NCI-H2029 (cell line): ENCODE results near the gene TMED9.
"Not testable (repeated sequence)": the region's sequence is repeated elsewhere in the genome, so short reads cannot be mapped to it uniquely, and the experiment has no call there.

Experiments
- DNase-seq: peaks from one replicate; lab custom pipeline; 2025; lab: John Stamatoyannopoulos, UW

The TMED9 gene

DNA sequence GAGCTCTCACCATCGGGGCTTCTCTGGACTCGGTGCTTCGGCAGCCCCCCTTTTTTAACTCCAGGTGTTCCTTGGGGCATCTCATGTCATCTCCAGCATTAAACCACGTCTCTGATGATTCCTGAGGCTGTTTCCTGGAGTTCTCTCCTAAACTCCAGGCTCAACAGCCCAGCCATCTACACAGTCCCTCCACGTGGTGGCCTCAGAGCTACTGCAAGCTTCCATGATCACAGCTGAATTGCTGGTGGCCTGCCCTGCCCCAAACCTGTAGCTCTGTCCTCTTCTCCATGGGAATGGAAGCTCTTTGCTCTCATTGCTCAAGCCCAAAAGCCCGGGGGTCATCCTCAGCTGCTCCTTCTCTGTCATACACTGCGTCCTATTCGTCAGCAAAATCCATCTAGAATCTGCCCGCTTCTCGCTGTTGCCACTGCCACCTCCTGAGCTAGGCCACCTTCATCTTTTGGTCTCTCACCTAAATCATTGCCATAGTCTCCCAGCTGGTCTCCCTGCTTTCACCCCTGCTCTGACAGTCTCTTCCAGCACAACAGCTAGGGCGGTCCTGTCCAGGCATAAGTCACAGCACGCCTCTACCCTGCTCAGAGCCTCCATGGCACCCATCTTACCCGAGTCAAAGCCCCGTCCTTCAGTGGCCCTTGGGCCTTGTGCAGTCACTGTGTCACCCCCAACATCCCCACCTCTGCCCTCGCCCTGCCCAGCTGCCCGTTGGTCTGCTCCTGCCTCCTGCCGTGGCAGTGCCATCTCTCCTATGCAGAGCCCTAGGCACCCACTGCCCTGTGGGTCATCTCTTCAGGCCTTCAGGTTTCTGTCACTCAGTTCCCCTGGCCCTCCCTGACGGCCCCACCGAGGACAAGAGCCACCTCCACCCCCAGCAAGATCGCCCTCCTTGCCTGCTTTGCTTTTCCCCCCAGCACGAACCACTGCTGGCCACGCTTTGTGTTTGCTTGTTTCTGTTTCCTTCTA, 14.4 kb downstream of the TMED9 start:
- DNase-seq = no peak

DNA sequence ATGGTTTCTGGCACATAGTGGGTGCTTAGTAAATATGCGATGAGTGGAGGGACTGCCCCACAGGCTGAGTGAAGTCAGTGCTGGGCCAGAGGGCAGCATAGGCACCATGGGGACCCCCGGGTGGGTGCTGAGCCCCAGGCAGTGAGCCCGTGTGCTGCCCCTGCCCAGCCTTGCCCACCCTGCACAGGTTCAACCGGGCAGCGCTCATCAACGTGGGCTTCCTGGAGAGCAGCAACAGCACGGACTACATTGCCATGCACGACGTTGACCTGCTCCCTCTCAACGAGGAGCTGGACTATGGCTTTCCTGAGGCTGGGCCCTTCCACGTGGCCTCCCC, 15.1 kb downstream of the TMED9 start:
- no peak for DNase-seq

DNA sequence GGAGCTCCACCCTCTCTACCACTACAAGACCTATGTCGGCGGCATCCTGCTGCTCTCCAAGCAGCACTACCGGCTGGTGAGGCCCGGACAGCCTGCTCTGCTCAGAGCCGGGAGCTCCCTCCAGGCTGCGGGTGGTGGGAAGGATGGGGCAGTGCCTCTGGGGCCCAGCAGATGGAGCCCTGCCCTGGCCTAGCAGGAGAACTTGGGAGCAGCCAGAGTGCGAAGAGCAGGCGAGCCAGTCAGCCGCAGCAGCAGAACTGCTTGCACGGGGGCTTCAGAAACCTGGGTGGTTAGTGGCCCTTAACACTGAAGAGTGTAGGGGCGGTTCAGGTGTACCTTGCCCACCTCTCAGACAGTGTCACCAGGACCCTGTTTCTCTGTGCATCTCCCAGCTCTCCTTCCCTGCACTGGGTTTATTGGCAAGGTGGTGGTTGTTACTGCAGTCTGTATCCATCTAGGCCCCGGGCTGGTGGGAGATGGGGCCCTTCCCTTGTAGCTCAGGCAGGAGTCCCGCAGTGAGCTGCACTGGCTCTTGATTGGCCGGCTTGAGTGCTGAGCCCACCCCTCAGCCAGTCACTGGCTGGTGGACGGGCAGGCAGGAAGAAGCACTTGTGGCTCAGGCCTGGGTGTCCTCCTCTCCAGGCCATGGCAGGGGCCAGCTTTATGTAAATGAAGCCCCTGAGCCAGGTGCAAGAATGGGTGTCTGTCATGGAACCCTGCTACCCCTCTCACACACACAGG, 15.6 kb downstream of the TMED9 start:
- peak; percentile 82 for DNase-seq

GRCh38 chr5:177608243-177609075, 16.5 kb downstream of the TMED9 start:
- DNase-seq = no peak

DNA sequence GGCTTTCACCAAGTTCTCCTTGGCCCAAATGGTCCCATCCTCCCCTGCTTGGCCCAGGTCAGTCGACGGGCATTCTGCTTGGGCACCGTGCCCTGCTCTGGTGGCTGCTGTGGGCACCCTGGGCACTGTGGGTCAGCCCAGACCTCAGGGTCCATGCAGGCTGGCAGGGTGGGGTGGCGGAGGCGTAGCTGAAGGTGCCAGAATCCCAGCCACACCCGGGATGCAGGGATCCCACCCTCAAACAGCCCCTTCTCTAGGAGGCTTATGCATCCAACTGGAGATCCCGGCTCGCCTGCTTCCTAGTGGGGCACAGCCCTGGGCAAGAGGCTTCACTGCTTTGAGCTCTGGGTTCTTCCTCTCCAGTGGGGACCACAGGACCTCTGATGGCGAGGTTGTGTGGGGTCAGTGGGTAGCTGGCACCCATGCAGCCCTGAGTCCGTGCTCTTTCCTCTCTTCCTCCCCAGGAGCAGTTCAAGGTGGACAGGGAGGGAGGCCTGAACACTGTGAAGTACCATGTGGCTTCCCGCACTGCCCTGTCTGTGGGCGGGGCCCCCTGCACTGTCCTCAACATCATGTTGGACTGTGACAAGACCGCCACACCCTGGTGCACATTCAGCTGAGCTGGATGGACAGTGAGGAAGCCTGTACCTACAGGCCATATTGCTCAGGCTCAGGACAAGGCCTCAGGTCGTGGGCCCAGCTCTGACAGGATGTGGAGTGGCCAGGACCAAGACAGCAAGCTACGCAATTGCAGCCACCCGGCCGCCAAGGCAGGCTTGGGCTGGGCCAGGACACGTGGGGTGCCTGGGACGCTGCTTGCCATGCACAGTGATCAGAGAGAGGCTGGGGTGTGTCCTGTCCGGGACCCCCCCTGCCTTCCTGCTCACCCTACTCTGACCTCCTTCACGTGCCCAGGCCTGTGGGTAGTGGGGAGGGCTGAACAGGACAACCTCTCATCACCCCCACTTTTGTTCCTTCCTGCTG, 17.4 kb downstream of the TMED9 start:
- DNase-seq = no peak

DNA sequence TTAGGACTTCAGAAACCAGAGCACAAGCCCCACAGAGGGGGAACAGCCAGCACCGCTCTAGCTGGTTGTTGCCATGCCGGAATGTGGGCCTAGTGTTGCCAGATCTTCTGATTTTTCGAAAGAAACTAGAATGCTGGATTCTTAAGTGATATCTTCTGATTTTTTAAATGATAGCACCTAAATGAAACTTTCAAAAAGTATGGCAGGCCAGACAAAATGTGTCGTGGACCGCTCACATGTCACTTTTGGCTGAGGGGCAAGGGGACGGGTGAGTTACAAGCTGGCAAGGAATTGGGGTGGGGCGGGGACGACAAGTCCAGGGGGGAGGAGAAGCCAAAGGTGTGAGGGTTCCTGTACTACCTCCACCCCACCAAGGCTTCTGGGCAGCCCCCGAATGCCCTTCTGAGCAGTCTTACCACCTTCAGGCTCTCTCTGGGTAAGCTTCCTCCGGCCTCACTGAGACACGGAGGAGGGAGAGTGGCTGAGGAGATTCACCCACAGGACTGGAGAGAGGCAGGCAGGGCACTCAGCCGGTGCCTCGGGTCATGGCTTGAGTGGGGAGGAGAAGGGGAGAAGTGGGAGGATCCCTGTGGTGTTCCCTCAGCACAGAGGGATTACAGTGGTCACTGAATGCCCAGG, 18.2 kb downstream of the TMED9 start:
- no peak for DNase-seq

- DNase-seq = no peak
These were observed 18.9 kb downstream of the TMED9 start for GRCh38 chr5:177610770-177611445.

DNA sequence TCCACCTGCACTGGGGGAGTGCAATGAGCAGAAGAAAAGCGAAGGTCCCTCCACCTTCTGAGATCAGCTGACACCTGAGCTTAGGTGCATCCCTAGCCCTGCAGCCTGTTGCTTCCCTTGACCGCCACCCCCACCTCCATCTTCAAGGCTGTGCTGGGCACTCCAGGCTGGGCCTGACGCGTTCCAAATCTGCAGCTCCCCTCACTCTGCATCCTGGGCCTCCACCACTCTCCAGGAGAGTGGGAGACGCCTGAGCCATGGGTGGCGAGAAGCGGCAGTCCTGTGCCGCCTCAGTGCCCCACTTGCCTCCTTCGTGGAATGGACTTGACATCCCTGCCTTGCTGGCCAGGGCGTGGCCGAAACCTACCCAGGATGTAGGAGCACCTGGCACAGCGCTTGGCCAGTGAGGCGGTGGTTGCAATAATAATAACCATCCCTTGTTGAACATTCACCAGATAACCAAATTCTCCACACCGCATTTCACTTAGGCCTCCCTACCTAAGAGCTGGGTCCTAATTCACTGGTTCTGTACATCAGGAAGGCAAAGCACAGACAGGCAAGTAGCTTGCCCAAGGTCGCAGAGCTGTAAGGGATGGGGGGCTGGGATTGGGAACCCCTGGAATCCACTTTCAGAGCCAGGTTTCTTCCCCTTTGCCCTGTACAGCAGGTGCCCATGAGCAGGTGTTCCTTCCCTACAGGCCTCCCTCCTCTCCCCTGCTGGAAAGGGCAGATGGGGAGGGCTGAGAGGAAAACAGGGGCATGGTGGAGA, 19.6 kb downstream of the TMED9 start:
- DNase-seq = no peak

GRCh38 chr5:177612215-177612673, 20.2 kb downstream of the TMED9 start:
- DNase-seq = no peak

DNA sequence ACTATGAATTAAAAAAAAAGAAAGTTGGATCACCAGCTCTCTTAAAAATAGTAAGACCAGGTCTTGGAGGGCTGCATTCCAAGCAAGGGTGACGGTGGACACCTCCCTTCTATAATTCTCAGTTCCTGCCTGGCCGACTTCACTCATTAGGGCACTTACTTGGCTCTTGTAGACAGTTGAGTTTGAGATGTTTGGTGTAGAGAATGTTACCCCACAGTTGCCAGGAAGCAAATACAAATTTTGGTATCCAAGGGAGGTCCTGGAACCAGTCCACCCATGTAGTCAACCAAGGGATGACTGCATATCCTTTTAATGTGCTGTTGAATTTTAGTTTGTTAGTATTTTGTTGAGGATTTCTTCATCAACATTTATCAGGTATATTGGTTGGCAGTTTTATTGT, 28.6 kb downstream of the TMED9 start:
- DNase-seq = no peak

DNA sequence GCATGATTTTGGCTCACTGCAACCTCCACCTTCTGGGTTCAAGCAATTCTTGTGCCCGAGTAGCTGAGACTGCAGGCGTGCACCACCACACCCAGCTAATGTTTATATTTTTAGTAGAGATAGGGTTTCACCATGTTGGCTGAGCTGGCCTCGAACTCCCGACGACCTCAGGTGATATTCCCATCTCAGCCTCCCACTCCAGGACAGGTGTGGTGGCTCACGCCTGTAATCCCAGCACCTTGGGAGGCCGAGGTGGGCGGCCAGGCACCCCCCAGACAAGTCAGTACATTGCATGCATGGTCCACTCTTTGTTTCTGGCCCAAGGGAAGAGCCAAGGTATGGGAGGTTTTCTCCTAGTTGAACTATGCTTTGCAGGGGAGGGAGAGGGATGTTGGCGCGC, 32.2 kb downstream of the TMED9 start:
- not testable (repeated sequence) for DNase-seq

DNA sequence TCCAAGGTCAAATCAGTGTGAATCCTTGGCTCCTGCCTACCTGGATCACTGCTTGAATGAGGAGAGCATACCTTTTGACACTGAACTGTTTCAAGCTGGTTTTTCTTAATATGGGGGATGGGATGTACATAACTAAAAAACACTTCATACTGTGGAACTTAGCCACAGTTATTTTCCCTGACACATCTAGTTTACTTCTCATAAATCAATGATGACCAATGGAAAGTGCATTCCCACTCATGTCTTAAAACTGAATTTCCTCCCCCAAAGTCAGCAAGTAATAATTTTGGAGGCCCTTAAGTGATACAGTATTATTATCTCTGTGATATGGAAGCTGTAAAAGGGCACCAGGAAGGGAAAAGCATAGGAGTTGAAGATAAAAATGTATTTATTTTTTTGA, 38.2 kb downstream of the TMED9 start:
- not testable (repeated sequence) for DNase-seq

GRCh38 chr5:177634912-177635311, 42.9 kb downstream of the TMED9 start:
- not testable (repeated sequence) for DNase-seq

DNA sequence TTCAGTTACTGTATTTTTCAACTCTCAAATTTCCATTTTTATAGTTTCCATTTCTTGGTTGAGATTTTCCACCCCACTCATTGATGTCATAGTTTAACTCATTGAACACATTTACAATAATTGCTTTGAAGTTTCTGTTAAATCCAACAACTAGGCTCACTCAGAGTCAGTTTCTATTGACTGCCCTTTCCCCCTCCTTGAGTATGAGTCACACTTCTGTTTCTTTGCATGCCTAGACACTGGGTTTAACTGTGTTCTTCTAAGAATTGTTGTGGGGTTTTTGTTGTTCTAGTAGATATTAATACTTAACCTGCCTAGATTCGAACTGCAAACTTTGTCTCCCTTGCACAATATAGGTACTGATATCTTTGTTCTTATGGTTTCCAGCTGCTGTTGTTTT, 53.5 kb downstream of the TMED9 start:
- DNase-seq = not testable (repeated sequence)
